Keratinocyte (primary cell): ENCODE data around the gene KLRG1. TPM values are rescaled to one million over a fixed set of nuclear protein-coding genes. Genes with fewer than 3 reads are reported as not detected.

Source experiments
- DNase-seq: peaks from one replicate; pipeline ENCODE4 v3.0.0-alpha.2; 2011; ENCODE audit warnings: low read depth, missing footprints, low spot score
- FAIRE-seq: peaks from 2 replicates; lab custom pipeline; 2011; peaks lifted over from hg19 to GRCh38; lab: Jason Lieb, UNC
- H2AFZ ChIP-seq: 2 replicates; pipeline ENCODE4 v1.6.0; 2012; ENCODE audit warnings: low read length, control low read depth, inconsistent platforms; ENCODE audit not compliant: control insufficient read depth
- H3K27ac ChIP-seq: 2 replicates; pipeline ENCODE4 v1.5.1; 2011; ENCODE audit warnings: low read length; ENCODE audit not compliant: control insufficient read depth, insufficient read depth
- H3K27me3 ChIP-seq: 3 replicates; pipeline ENCODE4 v1.6.0; 2011; ENCODE audit warnings: low read length; ENCODE audit not compliant: control insufficient read depth, insufficient read depth; ENCODE audit errors: extremely low read depth
- H3K36me3 ChIP-seq, 2 experiments: 2 replicates in 1 of 2; 3 replicates in 1 of 2; pipeline ENCODE4 v1.5.1; 2011; ENCODE audit warnings: low read length in 2 of 2, mild to moderate bottlenecking in 1 of 2; ENCODE audit not compliant: control insufficient read depth in 2 of 2, insufficient read depth in 2 of 2; ENCODE audit errors: extremely low read depth in 1 of 2
- H3K4me1 ChIP-seq: 3 replicates; pipeline ENCODE4 v1.5.1; 2011; ENCODE audit warnings: low read length; ENCODE audit not compliant: control insufficient read depth, insufficient read depth; ENCODE audit errors: extremely low read depth
- H3K4me2 ChIP-seq: 3 replicates; pipeline ENCODE4 v1.6.0; 2011; ENCODE audit warnings: low read depth, low read length; ENCODE audit not compliant: control insufficient read depth, insufficient read depth; ENCODE audit errors: extremely low read depth
- H3K4me3 ChIP-seq, 3 experiments: fragments of 200-600 bp in 1 of 3; sonication (generic) in 1 of 3; 2 replicates in 2 of 3; 3 replicates in 1 of 3; pipeline ENCODE4 v1.5.1; 2011 to 2016; ENCODE audit warnings: low read length in 3 of 3, mild to moderate bottlenecking in 3 of 3, control low read depth in 2 of 3, inconsistent platforms in 1 of 3, low read depth in 1 of 3, mixed read lengths in 1 of 3, mixed run types in 1 of 3, moderate library complexity in 1 of 3; ENCODE audit not compliant: control insufficient read depth in 2 of 3, insufficient read depth in 2 of 3; ENCODE audit errors: extremely low read depth in 1 of 3
- H3K79me2 ChIP-seq: 2 replicates; pipeline ENCODE4 v1.6.0; 2012; ENCODE audit warnings: low read length; ENCODE audit not compliant: control insufficient read depth, insufficient read depth
- H3K9ac ChIP-seq: 3 replicates; pipeline ENCODE4 v1.6.0; 2011; ENCODE audit warnings: low read length; ENCODE audit not compliant: control insufficient read depth, insufficient read depth; ENCODE audit errors: extremely low read depth
- H3K9me1 ChIP-seq: 3 replicates; pipeline ENCODE4 v1.6.0; 2011; ENCODE audit warnings: low read length; ENCODE audit not compliant: control insufficient read depth, insufficient read depth; ENCODE audit errors: extremely low read depth
- H3K9me3 ChIP-seq: 2 replicates; pipeline ENCODE4 v1.5.1; 2012; ENCODE audit warnings: low read depth, low read length; ENCODE audit not compliant: control insufficient read depth
- H4K20me1 ChIP-seq: 3 replicates; pipeline ENCODE4 v1.6.0; 2011; ENCODE audit warnings: low read length; ENCODE audit not compliant: control insufficient read depth, insufficient read depth; ENCODE audit errors: extremely low read depth
- EZH2 ChIP-seq: IDR thresholded peaks from one replicate; pipeline ENCODE4 v1.6.1; 2012; ENCODE audit warnings: inconsistent platforms, mild to moderate bottlenecking, low read length, moderate library complexity
- dilution Hi-C: fragments of 300-500 bp; cut with MboI; formaldehyde crosslinking; loops from one replicate; pipeline ENCODE4 v1.7.0; 2020; ENCODE audit warnings: low sequenced_read_pairs; ENCODE audit not compliant: extremely low pct_ligation_motif_present
- polyA plus RNA-seq, 5 experiments: library from polyadenylated mRNA; depleted of rRNA in 3 of 5; stranded (reverse) in 3 of 5; stranded (forward) in 1 of 5; unstranded in 1 of 5; fragments of >200 nt; gene quantifications; 1 replicate in 1 of 5; 2 replicates in 3 of 5; 3 replicates in 1 of 5; pipeline versions ENCODE4 v1.2.1 to v1.2.3, GENCODE V29; 2011 to 2012; ENCODE audit warnings: missing spikeins in 2 of 5, low read depth in 1 of 5, low replicate concordance in 1 of 5
- TF ChIP-seq, protein P1 (sequence below), 3 experiments: IDR thresholded peaks in 1 of 3; conservative IDR thresholded peaks in 1 of 3; optimal IDR thresholded peaks in 1 of 3; 2 replicates in 2 of 3; 3 replicates in 1 of 3; pipeline versions ENCODE3 to v1.5.1; 2011; ENCODE audit warnings: low read length in 3 of 3, mild to moderate bottlenecking in 3 of 3, moderate library complexity in 2 of 3, control low read depth in 1 of 3, inconsistent platforms in 1 of 3; ENCODE audit not compliant: insufficient read depth in 2 of 3; ENCODE audit errors: extremely low read depth in 1 of 3

KLRG1 gene
- polyA plus RNA-seq, 1 donor (not counting 4 experiments of a cell fraction or from before 2014, with no cell fraction given), result 0.39 TPM

DNA sequence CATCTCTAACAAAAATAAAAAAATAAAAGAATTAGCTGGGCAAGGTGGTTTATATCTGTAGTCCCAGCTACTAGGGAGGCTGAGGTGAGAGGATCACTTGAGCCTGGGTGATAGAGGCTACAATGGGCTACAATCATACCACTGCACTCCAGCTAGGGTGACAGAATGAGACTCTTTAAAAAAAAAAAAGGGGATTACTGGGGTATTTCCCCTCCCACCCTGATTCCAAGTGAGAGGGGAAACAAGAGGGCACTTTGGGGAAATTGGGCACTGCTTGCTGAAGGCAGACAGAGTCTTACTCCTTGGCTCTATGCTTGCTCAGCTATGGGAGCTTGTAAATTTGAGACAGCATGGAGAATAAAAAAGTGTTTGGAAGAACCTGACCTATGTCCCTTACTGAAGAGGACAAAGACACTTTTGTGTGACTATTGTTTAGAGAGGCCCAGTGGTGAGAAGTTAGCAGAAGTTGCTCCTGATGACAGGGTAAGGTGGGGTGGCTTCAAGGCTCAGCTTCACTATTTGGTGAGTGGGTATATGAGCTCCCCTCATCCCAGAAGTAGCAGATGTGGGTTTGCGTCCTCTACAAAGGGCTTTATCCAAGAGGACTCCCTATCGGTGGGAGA, 44.0 kb downstream of the KLRG1 start:
- Histone ChIP-seq H3K4me1 (no peaks in the 10 kb centered on the region), H3K9ac (no peak overlapping the region), H3K9me1 (no peaks in the 10 kb centered on the region), H3K9me3 (no peaks in the 10 kb centered on the region), H3K4me3 (no peak overlapping the region), H4K20me1 (no peaks in the 10 kb centered on the region), H3K27me3 (no peaks in the 10 kb centered on the region), H2AFZ (no peak overlapping the region), H3K79me2 (no peaks in the 10 kb centered on the region), H3K36me3 (no peaks in the 10 kb centered on the region), H3K4me2 (no peak overlapping the region), H3K27ac (no peak overlapping the region)
- dilution Hi-C loops, result no loop called here
- TF ChIP-seq, protein P1, sequence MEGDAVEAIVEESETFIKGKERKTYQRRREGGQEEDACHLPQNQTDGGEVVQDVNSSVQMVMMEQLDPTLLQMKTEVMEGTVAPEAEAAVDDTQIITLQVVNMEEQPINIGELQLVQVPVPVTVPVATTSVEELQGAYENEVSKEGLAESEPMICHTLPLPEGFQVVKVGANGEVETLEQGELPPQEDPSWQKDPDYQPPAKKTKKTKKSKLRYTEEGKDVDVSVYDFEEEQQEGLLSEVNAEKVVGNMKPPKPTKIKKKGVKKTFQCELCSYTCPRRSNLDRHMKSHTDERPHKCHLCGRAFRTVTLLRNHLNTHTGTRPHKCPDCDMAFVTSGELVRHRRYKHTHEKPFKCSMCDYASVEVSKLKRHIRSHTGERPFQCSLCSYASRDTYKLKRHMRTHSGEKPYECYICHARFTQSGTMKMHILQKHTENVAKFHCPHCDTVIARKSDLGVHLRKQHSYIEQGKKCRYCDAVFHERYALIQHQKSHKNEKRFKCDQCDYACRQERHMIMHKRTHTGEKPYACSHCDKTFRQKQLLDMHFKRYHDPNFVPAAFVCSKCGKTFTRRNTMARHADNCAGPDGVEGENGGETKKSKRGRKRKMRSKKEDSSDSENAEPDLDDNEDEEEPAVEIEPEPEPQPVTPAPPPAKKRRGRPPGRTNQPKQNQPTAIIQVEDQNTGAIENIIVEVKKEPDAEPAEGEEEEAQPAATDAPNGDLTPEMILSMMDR (optimal IDR thresholded peaks at IDR 0.05 in 1 of 3, IDR thresholded peaks at IDR 0.05 in 1 of 3, conservative IDR thresholded peaks at IDR 0.05 in 1 of 3; ENCODE audit: extremely low read depth in 1 of 3, insufficient read depth in 2 of 3, low read length in 3 of 3), result no peak
- TF ChIP-seq EZH2, result no peak
- DNase-seq, result no peak
- no peak for FAIRE-seq

DNA sequence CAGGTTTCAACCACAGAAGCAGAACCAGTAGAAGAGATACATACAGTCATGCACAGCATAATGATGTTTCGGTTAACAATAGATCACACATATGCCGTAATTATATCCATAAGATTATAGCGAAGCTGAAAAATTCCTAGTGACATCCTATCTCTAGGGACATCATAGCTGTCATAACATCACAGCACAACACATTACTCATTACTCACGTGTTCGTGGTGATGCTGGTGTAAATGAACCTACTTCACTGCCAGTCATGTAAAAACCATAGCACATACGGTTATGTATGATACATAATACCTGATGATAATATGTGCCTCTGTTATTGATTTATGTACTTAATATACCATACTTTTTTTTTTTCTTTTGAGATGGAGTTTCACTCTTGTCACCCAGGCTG, 44.7 kb downstream of the KLRG1 start:
- H3K9me3 ChIP-seq, result no peaks in the 10 kb centered on the region
- FAIRE-seq, result no peak
- H3K4me1 ChIP-seq, result no peaks in the 10 kb centered on the region
- H3K9me1 ChIP-seq, result no peaks in the 10 kb centered on the region
- H3K9ac ChIP-seq, result no peak overlapping the region
- dilution Hi-C loops, result no loop called here
- no peaks in the 10 kb centered on the region for H3K79me2 ChIP-seq
- H3K27ac ChIP-seq, result no peak overlapping the region
- H3K36me3 ChIP-seq, result no peaks in the 10 kb centered on the region
- TF ChIP-seq, protein P1 (optimal IDR thresholded peaks at IDR 0.05 in 1 of 3, IDR thresholded peaks at IDR 0.05 in 1 of 3, conservative IDR thresholded peaks at IDR 0.05 in 1 of 3; ENCODE audit: extremely low read depth in 1 of 3, insufficient read depth in 2 of 3, low read length in 3 of 3), result no peak
- TF ChIP-seq EZH2, result no peak
- H3K4me3 ChIP-seq, result no peak overlapping the region
- H3K27me3 ChIP-seq, result no peaks in the 10 kb centered on the region
- H3K4me2 ChIP-seq, result no peak overlapping the region
- no peak overlapping the region for H2AFZ ChIP-seq
- no peaks in the 10 kb centered on the region for H4K20me1 ChIP-seq
- no peak for DNase-seq
